Activated effector memory CD4-positive, alpha-beta T cell treated with anti-CD3 and anti-CD28 coated beads, Interleukin-2, amount 50 U/mL, for 16 hours (primary cell): ENCODE measurements around the gene KLF2.
"Not testable (repeated sequence)": the region's sequence is repeated elsewhere in the genome, so short reads cannot be mapped to it uniquely, and the experiment has no call there.

Experiments used
- DNase-seq: peaks from one replicate; pipeline ENCODE4 v3.0.0-alpha.2; 2020

KLF2 gene

GRCh38 chr19:16338470-16339360 is 14.1 kb downstream of the KLF2 start:
- peak; percentile 83 for DNase-seq

- DNase-seq, result no peak
Measured at GRCh38 chr19:16339361-16339725, 14.7 kb downstream of the KLF2 start.

- DNase-seq, result no peak
Measured at GRCh38 chr19:16340092-16340491, 15.5 kb downstream of the KLF2 start.

GRCh38 chr19:16340654-16341053 is 16.0 kb downstream of the KLF2 start:
- no peak for DNase-seq

- DNase-seq, result peak; percentile 77
Measured at GRCh38 chr19:16342002-16342715, 17.5 kb downstream of the KLF2 start.

- no peak for DNase-seq
Measured at GRCh38 chr19:16343156-16343555, 18.5 kb downstream of the KLF2 start.

- no peak for DNase-seq
Measured at GRCh38 chr19:16345457-16345856, 20.8 kb downstream of the KLF2 start.

- not testable (repeated sequence) for DNase-seq
Measured at GRCh38 chr19:16347099-16347498, 22.5 kb downstream of the KLF2 start.

GRCh38 chr19:16347706-16348105 is 23.1 kb downstream of the KLF2 start:
- no peak for DNase-seq

- no peak for DNase-seq
Measured at GRCh38 chr19:16349551-16350152, 25.0 kb downstream of the KLF2 start.

GRCh38 chr19:16351133-16351809 is 26.6 kb downstream of the KLF2 start:
- DNase-seq, result no peak

DNA sequence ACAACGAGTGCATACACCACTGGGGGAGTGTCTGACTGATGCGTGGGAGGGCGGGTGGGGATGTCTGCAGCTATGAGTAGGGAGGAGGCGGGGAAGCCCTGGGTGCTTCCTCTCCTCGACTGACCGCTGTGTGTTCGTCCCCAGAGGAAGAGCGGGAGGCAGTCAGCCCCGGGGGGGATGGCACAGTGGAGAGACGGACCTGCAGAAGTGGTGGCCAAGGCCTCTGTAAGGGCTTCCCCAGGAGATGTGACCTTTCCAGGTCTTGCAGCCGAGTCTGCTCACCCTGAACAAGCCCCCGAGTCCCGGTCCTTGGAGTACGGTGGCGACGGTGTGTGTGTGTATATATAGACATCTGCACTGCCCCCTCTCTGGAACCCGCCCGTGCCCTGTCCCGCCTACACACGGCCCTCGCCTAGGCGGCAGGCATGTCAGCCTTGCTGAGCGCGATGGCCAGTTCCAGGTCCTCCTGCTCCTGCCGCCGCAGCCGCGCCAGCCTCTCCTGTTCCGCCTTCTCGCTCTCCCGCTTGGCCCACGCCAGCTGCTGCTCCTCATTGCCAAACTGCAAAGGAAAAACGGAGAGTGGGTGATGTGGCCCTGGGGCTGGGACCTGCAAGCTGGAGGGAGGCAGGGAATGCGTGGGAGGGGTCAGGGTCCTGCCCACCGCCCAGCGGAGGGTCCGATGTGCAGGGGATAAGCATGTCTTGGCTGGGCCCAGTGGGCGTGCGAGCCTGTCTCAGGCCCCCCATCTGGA is 30.8 kb downstream of the KLF2 start:
- DNase-seq, result no peak

- no peak for DNase-seq
Measured at GRCh38 chr19:16358456-16358855, 33.8 kb downstream of the KLF2 start.

GRCh38 chr19:16359074-16359473 is 34.4 kb downstream of the KLF2 start:
- DNase-seq, result no peak

GRCh38 chr19:16359964-16360363 is 35.3 kb downstream of the KLF2 start:
- no peak for DNase-seq

GRCh38 chr19:16360738-16361137 is 36.1 kb downstream of the KLF2 start:
- DNase-seq, result no peak

DNA sequence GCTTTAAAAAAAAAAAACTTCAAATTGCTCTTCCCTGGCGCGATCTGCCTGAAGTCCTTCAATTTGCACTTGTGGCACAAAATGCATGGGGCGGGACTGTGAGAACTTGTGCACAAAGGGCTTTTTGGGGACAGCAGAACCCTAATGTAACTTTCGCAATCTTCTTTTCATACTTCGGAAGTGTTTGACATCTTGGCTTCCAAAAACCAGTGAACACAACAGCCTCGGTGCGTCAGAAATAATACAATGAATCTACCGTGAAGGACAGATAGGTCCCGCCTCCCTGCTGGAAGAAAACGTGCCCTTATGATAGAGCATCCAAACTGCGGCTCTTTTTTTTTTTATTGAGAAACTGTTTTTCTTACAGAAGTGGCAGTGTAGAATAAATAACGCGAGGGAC is 36.6 kb downstream of the KLF2 start:
- no peak for DNase-seq

- DNase-seq, result no peak
Measured at GRCh38 chr19:16361926-16362325, 37.3 kb downstream of the KLF2 start.

DNA sequence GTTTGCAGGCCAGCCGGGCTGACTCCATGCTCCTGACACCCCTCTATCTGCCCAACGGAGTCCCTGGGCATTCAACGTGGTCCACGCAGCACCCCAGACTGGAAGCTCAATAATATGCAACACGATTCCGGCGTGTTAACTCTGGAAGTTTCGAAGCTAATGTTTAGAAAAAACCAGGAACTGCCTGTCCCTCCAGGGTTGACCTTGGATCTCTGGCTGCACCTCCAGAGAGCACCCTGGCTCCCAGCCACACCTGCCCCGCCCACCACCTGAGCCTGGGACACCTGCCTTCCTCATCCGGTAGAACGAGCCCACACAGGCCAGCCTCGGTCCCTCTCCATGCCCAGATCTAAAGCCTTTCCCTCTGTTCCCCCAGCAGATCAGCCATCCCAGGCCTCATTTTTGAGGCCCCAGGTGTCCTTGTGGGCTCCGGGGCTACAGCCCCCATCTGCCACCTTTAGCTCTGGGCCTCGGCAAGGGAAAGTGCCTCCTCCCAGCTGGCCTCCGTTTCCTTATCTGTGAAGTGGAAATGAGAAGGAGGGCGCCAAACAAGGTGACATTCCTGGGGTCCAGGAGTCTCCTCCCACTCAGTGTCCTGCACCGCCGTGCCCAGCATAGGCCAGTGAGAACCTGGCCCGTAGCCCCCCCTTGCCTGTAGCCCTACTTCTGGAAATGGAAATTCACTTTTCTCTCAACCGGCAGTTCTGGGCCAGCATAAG is 38.7 kb downstream of the KLF2 start:
- no peak for DNase-seq

DNA sequence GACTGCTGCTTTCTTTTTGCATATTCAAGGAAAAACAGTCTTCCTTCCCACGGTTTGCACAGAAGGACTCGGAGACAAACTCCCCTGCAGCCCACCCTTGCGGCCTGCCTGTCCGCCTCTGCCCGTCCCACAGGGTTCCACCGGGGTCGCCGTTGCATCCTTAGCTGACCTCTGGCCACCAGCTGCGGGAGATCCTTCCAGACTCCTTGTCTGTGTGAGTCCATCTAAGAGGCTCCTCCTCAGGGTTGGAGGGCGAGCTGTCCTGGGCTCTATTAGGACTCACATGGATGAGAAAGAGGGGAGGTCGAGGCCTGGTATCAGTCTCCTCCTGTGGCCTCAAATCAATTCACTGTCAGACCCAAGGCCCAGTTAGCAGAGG is 39.2 kb downstream of the KLF2 start:
- no peak for DNase-seq

- DNase-seq, result no peak
Measured at GRCh38 chr19:16364231-16364865, 39.7 kb downstream of the KLF2 start.
